GM19035 (cell line): Measurements from ENCODE around the gene PLS3.

Experiments used
- ATAC-seq: cut with Tn5 transposase; IDR thresholded peaks from one replicate; pipeline ENCODE4 v1.9.1; 2021; ENCODE audit not compliant: unreplicated experiment

PLS3 gene

GRCh38 chrX:115689931-115690330 is 129.0 kb downstream of the PLS3 start:
- no peak for ATAC-seq

- ATAC-seq: peak; percentile 91
Observed at GRCh38 chrX:115690511-115691216, 129.7 kb downstream of the PLS3 start.

DNA sequence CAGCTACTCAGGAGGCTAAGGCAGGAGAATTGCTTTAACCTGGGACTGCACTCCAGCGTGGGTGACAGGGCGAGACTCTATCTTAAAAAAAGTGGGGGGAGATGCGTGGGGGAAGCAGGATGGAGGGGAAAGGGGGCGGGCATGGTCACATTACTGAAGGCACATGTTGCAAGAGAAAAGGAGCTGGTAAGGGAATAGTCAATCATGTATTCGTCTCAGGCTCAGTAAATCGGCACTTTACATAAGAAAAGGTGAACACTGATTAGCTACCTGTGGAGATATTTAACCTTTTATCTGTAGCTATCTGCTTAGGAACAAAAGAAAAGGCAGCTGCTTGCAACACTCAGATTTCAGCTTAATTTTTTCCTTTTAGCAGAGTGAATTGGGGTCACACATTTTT is 132.5 kb downstream of the PLS3 start:
- ATAC-seq: no peak

DNA sequence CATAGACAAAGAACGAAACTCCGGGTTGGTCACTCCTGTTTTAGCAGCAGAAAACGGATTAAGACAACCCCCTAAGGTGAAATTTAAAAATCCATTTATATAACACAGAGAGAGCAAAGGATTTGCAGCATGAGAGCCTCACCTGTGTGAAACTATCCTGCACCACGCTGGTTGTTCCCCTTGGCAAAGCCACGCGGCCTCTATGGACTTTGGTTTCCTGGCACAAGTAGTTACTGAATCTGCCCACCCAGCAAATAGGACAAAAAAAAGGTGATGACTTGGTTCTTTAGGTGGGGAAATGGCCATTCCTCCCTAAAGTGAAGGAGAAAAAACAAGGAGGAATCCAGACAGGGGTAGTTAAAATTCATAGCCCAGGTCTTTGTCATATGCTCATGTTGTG is 133.1 kb downstream of the PLS3 start:
- ATAC-seq: no peak

GRCh38 chrX:115696039-115696438 is 135.1 kb downstream of the PLS3 start:
- ATAC-seq: no peak

DNA sequence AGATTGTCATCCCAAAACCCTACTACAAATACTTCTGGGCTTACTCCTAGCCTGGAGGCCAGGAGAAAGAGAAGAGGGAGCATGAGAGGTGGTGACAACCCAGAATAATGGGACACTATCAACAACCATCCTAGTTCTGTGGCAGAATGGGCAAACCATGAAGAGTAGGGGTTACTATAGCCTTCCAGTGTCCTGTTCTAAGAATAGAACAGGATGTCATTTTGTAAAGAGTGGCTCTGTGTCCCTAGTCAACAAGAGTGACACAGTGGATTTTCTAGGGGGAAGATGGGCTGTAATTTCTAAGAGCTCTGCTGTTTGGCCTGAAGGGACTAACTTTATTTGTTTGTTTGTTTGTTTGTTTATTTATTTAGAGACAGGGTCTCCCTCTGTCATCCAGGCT is 136.0 kb downstream of the PLS3 start:
- ATAC-seq: no peak

DNA sequence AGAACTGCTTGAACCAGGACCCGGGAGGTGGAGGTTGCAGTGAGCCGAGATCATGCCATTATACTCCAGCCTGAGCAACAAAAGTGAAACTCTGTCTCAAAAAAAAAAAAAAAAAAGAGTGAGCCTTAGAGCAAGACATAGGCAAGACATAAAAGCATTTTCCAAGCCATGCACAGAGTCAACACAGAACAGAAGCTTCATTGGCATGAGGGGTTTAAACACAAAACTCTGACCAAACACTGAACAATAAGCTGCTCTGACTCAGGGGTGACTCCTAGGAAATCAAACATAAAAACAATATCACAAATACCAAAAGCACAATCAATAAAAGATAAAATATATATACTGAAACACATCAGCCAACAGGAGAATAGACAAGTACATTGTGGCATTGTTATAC is 136.8 kb downstream of the PLS3 start:
- ATAC-seq: no peak
